H1 (cell line): ENCODE results near the gene KLF13. TPM values are rescaled to one million over a fixed set of nuclear protein-coding genes. Genes with fewer than 3 reads are reported as not detected.

Experiments used
- NANOG ChIP-seq: IDR thresholded peaks from 2 replicates; pipeline ENCODE4 v1.6.1; 2011; ENCODE audit warnings: low read length, low read depth, mild to moderate bottlenecking, inconsistent platforms; ENCODE audit not compliant: insufficient read depth, poor library complexity, severe bottlenecking
- polyA plus RNA-seq, 7 experiments: library from polyadenylated mRNA; depleted of rRNA in 3 of 7; stranded (reverse) in 5 of 7; unstranded in 2 of 7; fragments of >200 nt in 5 of 7; fragments of 200-250 nt in 2 of 7; gene quantifications; 1 replicate in 5 of 7; 2 replicates in 1 of 7; 4 replicates in 1 of 7; pipeline versions ENCODE4 v1.2.1 to v1.2.3, GENCODE V29; 2011 to 2013; ENCODE audit warnings: missing spikeins in 2 of 7, mixed read lengths in 2 of 7
- total RNA-seq: library from RNA; stranded (reverse); fragmentation: NEBNext Ultra II Directional; extraction: Animal tissue kit (Norgen Biotek cat#: 25700); gene quantifications from 2 replicates; pipeline ENCODE4 v1.2.1, GENCODE V29; 2021
- TF ChIP-seq, protein P1 (sequence below), 3 experiments: IDR thresholded peaks; 1 replicate in 2 of 3; 2 replicates in 1 of 3; pipeline versions ENCODE4 v1.5.1 to v1.6.1; 2011; ENCODE audit warnings: low read length in 3 of 3, mild to moderate bottlenecking in 3 of 3, inconsistent platforms in 2 of 3, low read depth in 1 of 3, moderate library complexity in 1 of 3; ENCODE audit not compliant: insufficient read depth in 1 of 3; ENCODE audit errors: control extremely low read depth in 1 of 3

The KLF13 gene
- total and polyA plus RNA-seq, 2 of the 8 experiments (the other 6 are each of a cell fraction or from before 2014, with no cell fraction given) = 18.3 to 33.4 TPM

DNA sequence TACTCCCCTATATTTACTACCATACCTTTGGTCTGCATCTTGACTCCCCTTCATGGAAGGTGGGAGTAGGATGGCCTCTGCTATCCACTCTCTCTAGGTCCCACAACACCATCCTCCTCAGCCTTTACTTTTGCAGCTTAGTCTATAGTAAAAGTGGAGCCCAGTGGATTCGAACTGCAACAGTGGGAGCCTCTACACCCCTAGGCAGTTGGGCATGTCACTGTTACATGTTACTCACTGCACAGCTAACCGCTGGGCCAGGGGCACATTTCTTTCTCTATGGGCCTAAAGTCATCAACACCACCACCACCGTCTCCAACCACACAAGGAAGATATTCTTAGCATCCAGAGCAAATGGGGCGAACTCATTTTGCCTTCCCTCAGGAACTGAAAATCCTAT lies 62.9 kb downstream of the KLF13 start (continued):
- TF ChIP-seq NANOG = no peak
- TF ChIP-seq, protein P1, sequence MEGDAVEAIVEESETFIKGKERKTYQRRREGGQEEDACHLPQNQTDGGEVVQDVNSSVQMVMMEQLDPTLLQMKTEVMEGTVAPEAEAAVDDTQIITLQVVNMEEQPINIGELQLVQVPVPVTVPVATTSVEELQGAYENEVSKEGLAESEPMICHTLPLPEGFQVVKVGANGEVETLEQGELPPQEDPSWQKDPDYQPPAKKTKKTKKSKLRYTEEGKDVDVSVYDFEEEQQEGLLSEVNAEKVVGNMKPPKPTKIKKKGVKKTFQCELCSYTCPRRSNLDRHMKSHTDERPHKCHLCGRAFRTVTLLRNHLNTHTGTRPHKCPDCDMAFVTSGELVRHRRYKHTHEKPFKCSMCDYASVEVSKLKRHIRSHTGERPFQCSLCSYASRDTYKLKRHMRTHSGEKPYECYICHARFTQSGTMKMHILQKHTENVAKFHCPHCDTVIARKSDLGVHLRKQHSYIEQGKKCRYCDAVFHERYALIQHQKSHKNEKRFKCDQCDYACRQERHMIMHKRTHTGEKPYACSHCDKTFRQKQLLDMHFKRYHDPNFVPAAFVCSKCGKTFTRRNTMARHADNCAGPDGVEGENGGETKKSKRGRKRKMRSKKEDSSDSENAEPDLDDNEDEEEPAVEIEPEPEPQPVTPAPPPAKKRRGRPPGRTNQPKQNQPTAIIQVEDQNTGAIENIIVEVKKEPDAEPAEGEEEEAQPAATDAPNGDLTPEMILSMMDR (IDR thresholded peaks at IDR 0.05; ENCODE audit: control extremely low read depth in 1 of 3, insufficient read depth in 1 of 3, low read depth in 1 of 3, low read length in 3 of 3) = no peak
